ENCODE data around the gene KLRC3.
A peak's percentile ranks its signal among the peaks of the same experiment; 100 is the strongest.
"Not testable (repeated sequence)": the region's sequence is repeated elsewhere in the genome, so short reads cannot be mapped to it uniquely, and the experiment has no call there.

Gene KLRC3

GRCh38 chr12:10368206-10369171 is 51.9 kb downstream of the KLRC3 start:
- DNase-seq: no peak

- not testable (repeated sequence) for DNase-seq
These were observed 52.7 kb downstream of the KLRC3 start for GRCh38 chr12:10367714-10368113.

- peak; percentile 11 for DNase-seq
These were observed 53.5 kb downstream of the KLRC3 start for GRCh38 chr12:10366875-10367274.

GRCh38 chr12:10365696-10366405 is 54.5 kb downstream of the KLRC3 start:
- no peak for DNase-seq

- DNase-seq: peak; percentile 82
These were observed 55.4 kb downstream of the KLRC3 start for GRCh38 chr12:10364815-10365622.

GRCh38 chr12:10363914-10364814 is 56.2 kb downstream of the KLRC3 start:
- DNase-seq: peak; percentile 25

- no peak for DNase-seq
These were observed 56.8 kb downstream of the KLRC3 start for GRCh38 chr12:10363658-10363913.

GRCh38 chr12:10362828-10363657 is 57.4 kb downstream of the KLRC3 start:
- DNase-seq: no peak

GRCh38 chr12:10362325-10362724 is 58.1 kb downstream of the KLRC3 start:
- DNase-seq: no peak
